ENCODE results near the gene FAM241A. TPM values are rescaled to one million over a fixed set of nuclear protein-coding genes. Genes with fewer than 3 reads are reported as not detected.

FAM241A gene
- total RNA-seq, 3 donors from 2014 or later: 0.75 to 2.1 (median 1.8) TPM

- TF ChIP-seq, protein P1, sequence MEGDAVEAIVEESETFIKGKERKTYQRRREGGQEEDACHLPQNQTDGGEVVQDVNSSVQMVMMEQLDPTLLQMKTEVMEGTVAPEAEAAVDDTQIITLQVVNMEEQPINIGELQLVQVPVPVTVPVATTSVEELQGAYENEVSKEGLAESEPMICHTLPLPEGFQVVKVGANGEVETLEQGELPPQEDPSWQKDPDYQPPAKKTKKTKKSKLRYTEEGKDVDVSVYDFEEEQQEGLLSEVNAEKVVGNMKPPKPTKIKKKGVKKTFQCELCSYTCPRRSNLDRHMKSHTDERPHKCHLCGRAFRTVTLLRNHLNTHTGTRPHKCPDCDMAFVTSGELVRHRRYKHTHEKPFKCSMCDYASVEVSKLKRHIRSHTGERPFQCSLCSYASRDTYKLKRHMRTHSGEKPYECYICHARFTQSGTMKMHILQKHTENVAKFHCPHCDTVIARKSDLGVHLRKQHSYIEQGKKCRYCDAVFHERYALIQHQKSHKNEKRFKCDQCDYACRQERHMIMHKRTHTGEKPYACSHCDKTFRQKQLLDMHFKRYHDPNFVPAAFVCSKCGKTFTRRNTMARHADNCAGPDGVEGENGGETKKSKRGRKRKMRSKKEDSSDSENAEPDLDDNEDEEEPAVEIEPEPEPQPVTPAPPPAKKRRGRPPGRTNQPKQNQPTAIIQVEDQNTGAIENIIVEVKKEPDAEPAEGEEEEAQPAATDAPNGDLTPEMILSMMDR (IDR thresholded peaks at IDR 0.05): no peak
- Histone ChIP-seq H3K36me3 (ENCODE audit: low read depth) (no peaks in the 10 kb centered on the region), H3K4me1 (ENCODE audit: low read depth) (peaks cover 5% of the 10 kb centered on the region), H3K4me3 (peak overlapping the region; percentile 57), H3K9me3 (no peaks in the 10 kb centered on the region)
- ATAC-seq (peak; percentile 58), DNase-seq (peak; percentile 52 to 72 (median 64))
- intact Hi-C loops (cut with DNase I, micrococcal nuclease): no loop called here
Observed at GRCh38 chr4:112145790-112146501, 692 bp downstream of the FAM241A start.

GRCh38 chr4:112146502-112146813 lies 1.2 kb downstream of the FAM241A start:
- ATAC-seq (no peak), DNase-seq (no peak)
- Histone ChIP-seq H3K4me1 (ENCODE audit: low read depth) (peaks cover 5% of the 10 kb centered on the region), H3K9me3 (no peaks in the 10 kb centered on the region), H3K36me3 (ENCODE audit: low read depth) (no peaks in the 10 kb centered on the region), H3K4me3 (no peak overlapping the region)
- intact Hi-C loops (cut with DNase I, micrococcal nuclease): no loop called here
- TF ChIP-seq, protein P1 (IDR thresholded peaks at IDR 0.05): no peak

GRCh38 chr4:112147697-112148096 lies 2.4 kb downstream of the FAM241A start:
- TF ChIP-seq, protein P1 (IDR thresholded peaks at IDR 0.05): no peak
- intact Hi-C loops (cut with DNase I, micrococcal nuclease): no loop called here
- no peaks in the 10 kb centered on the region for H3K9me3 ChIP-seq
- peaks cover 5% of the 10 kb centered on the region for H3K4me1 ChIP-seq (ENCODE audit: low read depth)
- H3K4me3 ChIP-seq: no peak overlapping the region
- no peaks in the 10 kb centered on the region for H3K36me3 ChIP-seq (ENCODE audit: low read depth)
- DNase-seq (no peak), ATAC-seq (no peak)

- H3K4me3 ChIP-seq: no peak overlapping the region
- no peaks in the 10 kb centered on the region for H3K36me3 ChIP-seq (ENCODE audit: low read depth)
- peaks cover 5% of the 10 kb centered on the region for H3K4me1 ChIP-seq (ENCODE audit: low read depth)
- TF ChIP-seq, protein P1 (IDR thresholded peaks at IDR 0.05): no peak
- H3K9me3 ChIP-seq: no peaks in the 10 kb centered on the region
- ATAC-seq (no peak), DNase-seq (no peak)
- intact Hi-C loops (cut with DNase I, micrococcal nuclease): no loop called here
Observed at GRCh38 chr4:112150920-112151319, 5.7 kb downstream of the FAM241A start.

GRCh38 chr4:112152521-112152920 lies 7.3 kb downstream of the FAM241A start:
- Histone ChIP-seq H3K9me3 (no peaks in the 10 kb centered on the region), H3K36me3 (ENCODE audit: low read depth) (no peaks in the 10 kb centered on the region), H3K4me1 (ENCODE audit: low read depth) (no peaks in the 10 kb centered on the region), H3K4me3 (no peak overlapping the region)
- TF ChIP-seq, protein P1 (IDR thresholded peaks at IDR 0.05): no peak
- intact Hi-C loops (cut with DNase I, micrococcal nuclease): no loop called here
- ATAC-seq (no peak), DNase-seq (no peak)

Data from mucosa of descending colon (tissue), 3 donors.